Ovary (tissue), 3 donors: Measurements from ENCODE around the gene CNTNAP5.

Source experiments
- POLR2A ChIP-seq: fragments of 450-650 bp; IDR thresholded peaks from one replicate; pipeline ENCODE4 v1.6.1; 2017; ENCODE audit warnings: antibody characterized with exemption, mild to moderate bottlenecking, moderate library complexity
- TF ChIP-seq, protein P1 (sequence below), 3 donors: fragments of 450-650 bp in 2 of 3; fragments of 200-600 bp in 1 of 3; IDR thresholded peaks; one replicate each; pipeline versions ENCODE4 v1.5.1 to v1.8.0; 2016 to 2022; ENCODE audit warnings: antibody characterized with exemption in 3 of 3, mild to moderate bottlenecking in 1 of 3
- donor health status: DM: no; HTN: no; CAD: no.

DNA sequence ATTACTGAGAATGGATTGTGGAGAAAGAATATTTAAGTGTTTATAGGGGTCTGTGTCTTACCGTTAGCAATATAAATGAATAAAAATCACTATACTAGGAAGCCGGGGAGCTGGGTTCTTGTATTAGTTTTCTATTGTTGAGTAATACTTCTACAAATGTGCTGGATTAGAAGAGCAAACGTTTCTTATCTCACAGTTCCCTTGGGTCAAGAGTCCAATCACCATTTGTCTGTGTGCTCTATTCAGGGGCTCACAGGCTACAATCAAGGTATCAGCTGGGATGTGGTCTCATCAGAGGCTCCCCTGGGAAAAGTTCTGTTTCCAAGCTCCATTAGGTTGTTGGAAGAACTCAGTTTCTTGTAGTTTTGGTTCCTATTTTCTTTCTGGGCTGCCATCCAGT, 790.9 kb downstream of the CNTNAP5 start:
- TF ChIP-seq, protein P1, sequence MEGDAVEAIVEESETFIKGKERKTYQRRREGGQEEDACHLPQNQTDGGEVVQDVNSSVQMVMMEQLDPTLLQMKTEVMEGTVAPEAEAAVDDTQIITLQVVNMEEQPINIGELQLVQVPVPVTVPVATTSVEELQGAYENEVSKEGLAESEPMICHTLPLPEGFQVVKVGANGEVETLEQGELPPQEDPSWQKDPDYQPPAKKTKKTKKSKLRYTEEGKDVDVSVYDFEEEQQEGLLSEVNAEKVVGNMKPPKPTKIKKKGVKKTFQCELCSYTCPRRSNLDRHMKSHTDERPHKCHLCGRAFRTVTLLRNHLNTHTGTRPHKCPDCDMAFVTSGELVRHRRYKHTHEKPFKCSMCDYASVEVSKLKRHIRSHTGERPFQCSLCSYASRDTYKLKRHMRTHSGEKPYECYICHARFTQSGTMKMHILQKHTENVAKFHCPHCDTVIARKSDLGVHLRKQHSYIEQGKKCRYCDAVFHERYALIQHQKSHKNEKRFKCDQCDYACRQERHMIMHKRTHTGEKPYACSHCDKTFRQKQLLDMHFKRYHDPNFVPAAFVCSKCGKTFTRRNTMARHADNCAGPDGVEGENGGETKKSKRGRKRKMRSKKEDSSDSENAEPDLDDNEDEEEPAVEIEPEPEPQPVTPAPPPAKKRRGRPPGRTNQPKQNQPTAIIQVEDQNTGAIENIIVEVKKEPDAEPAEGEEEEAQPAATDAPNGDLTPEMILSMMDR (IDR thresholded peaks at IDR 0.05): no peak
- TF ChIP-seq POLR2A: no peak
